ENCODE results near the gene AFAP1L1.
"Not testable (repeated sequence)": the region's sequence is repeated elsewhere in the genome, so short reads cannot be mapped to it uniquely, and the experiment has no call there.

AFAP1L1 gene

GRCh38 chr5:149262315-149262714, 9.3 kb upstream of the AFAP1L1 start:
- no peak for DNase-seq

DNA sequence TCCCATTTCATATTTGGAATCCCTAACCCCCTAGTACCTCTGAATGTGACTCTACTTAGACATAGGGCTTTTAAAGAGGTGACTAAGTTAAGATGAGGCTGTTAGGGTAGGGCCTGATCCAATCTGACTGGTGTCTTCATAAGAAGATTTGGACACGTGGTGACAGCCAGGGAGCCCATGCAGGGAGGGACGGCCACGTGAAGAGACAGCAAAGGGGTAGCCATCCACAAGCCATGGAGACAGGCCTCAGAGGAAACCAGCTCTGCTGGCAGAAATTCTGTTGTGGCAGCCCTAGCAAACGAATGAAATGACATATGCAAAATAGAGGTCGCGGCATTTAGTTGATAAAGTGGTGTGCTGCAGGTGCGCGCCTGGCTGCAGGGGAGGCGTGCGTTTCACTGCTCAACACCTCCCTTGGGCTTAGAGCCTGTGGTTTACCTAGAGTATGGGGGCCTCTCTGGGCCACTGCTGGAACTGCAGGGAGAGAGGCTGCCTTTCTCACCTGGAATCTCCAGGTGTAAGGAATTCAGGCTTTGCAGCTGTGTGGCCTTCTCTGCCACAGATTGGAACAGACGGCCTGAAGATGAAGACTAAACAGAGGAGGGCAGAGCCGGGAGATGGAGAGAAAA, 7.1 kb upstream of the AFAP1L1 start:
- DNase-seq = no peak

DNA sequence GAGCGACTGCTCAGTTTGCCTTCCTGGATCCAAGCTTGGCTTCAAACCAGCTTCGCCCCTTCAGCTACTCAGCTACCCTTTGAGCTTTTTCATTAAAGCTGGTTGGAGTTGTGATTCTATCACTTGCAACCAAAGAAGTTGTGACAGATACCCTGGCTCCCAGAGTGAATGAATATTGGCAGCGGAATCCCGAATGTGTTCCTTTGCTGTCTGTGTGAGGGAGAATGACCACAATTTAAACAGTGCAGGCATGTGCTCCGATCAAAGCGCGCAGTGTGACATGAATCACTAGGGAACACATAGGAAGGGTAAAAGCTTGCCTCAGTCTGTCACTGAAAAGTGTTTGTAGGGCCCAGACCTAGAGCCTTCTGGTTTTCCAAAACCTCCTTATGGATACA, 6.6 kb upstream of the AFAP1L1 start:
- DNase-seq = no peak

DNA sequence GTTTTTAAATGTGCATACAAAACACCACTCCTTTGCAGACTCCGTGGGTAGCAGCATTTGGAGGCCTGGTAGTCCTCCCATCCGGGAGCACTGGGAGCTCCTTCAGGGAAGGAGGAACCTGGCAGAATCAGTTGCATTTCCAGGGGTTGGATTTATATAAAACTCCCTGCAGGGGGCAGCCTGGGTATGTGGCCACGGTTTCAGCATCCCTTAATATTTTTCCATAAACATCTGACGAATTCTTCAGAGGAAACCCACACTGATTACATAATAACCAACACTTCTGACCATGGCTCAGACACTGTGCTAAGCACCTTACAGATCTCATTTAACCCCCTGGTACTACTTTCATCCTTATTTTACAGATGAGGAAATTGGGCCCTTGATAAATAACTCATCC, 6.1 kb upstream of the AFAP1L1 start:
- peak; percentile 66 to 76 (median 75) for DNase-seq

DNA sequence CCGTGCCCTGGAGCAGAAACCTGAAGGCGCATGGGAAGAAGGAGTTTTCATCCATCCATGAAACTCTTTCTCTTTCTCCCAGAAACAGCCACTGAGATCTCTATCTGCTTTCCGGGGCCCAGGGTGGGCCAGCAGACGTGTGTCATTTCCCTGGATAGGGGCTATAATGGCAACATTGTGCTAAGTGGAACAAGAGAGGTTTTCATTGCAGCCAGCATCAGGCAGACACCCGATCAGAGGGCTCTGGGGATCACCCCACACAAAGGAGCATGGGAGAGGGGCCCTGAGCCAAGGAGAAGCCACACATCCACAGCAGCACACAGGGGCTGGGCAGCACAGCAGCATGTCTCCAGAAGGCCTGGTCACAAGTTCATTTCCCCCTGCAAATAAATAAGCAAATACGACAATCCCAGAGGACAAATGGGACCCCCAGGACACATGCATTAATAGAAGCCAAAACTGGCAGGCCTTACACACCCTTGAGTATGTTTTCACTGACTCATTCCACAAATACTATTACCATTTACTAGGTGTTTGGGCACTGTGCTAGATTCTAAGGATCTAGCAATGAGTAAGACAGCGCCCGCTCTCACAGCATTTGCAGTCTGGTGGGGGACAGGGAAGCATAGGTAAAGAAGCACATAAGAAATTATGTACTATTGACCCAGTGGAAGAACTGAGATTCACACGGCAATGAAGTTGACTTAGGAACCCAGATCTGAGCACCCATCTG, 4.3 kb upstream of the AFAP1L1 start:
- DNase-seq = no peak

GRCh38 chr5:149268928-149269557, 2.6 kb upstream of the AFAP1L1 start:
- peak; percentile 63 to 87 (median 82) for DNase-seq

DNA sequence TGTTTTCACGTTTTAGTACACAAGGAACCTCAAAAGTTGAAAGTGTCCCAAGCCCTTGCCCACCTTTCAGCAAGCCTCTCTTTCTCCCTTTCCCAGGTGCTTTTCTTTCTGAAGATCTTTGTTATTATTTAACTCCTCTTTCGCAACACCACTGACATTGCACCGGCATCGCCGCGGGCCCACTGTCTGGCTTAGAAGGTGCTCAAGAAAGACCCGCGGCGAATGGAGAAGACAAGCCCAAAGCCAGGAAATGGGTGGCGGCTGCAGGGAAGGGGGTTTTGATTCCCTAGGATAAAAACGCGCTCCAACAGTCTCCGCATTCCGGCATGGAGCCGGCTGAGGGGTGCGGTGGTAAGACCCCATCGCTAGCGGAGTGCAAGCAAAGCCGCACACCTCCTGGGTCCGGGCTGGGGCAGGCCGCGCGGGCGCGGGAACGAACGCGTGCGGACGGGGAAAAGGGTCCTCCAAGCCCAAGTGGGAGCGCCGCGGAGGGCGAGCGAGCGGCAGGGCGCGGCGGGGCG, 404 bp upstream of the AFAP1L1 start:
- DNase-seq = no peak

GRCh38 chr5:149272781-149273180, 1.1 kb downstream of the AFAP1L1 start:
- DNase-seq = not testable (repeated sequence)

GRCh38 chr5:149273237-149273636, 1.6 kb downstream of the AFAP1L1 start:
- no peak for DNase-seq

- DNase-seq = no peak
These were observed 2.3 kb downstream of the AFAP1L1 start for GRCh38 chr5:149273950-149274349.

- DNase-seq = peak; percentile 40 to 57 (median 42)
These were observed 3.3 kb downstream of the AFAP1L1 start for GRCh38 chr5:149274939-149275338.

DNA sequence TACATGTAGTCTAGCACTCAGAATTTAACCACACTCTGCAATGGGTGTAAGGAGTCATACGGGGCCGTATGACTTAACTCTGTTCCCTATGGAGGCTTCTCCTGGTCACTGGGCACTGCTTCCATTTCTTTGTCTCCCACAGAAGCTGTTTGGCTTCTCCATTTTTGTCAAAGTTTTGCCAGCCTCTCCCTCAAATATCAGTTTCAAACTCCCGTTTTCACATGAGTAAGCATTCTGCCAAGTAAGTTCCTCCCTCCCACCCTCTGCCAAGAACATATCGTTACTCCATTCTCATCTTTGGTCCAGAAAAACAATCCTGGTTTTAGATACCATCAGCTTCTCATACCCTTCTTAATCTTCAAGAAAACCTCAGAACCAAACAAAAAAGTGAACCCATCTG, 6.1 kb downstream of the AFAP1L1 start:
- DNase-seq = peak; percentile 45 to 61 (median 47)

DNA sequence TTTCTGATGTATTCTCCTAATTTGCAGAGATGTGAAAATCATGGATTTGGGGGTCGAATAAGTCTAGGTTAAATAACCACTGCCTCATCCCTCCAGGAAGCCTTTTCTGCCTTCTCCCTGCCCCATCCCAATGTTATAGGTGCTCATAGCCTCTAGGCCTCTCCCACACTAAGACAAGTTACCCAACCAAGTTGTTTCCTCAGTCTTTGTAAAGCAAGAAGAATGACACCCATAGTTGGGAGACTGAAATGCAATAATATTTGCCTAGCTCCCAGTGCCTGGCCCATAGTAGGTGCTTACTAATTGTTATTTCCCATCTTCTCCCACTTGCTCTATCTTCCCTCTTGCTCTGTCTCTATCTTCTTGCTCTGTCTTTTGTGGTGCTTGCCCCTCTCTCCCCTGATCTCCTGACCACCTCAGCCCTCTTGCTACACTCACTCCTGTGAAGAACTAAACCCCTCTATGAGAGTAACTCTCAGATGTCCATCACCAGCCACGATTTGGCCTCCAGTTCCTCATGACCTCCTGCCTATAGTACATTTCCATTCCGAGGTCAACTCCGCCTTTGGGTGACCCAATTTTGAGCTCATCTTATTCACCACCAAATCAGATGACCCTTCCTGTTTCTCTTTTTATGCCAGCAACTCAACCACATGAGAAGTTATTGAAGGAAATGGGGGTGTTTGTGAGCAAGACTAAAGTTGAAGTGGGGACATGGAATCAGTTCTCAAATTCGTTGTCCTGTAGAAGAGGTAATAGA, 7.0 kb downstream of the AFAP1L1 start:
- DNase-seq = peak; percentile 81 to 90 (median 87)

DNA sequence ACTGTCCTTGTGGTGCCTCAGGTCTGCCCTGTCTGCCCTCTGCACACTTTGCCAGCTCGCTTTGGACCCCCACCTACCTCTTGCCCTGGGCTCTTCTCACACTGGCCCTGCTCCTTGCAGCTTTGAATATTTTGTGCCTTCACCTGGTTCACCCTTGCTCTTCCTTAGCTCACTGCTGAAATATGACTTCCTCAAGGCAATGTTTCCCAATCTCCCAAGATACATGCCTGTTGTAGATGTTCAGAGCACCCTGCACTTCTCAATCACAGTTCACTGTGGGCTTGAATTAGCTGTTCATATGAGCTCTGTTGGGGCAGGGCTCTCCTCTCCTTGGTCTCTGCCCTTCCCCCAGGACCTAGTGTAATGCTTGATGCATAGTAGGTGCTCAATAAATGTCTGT, 8.0 kb downstream of the AFAP1L1 start:
- peak in 1 of 3 donors; percentile 15 for DNase-seq

DNA sequence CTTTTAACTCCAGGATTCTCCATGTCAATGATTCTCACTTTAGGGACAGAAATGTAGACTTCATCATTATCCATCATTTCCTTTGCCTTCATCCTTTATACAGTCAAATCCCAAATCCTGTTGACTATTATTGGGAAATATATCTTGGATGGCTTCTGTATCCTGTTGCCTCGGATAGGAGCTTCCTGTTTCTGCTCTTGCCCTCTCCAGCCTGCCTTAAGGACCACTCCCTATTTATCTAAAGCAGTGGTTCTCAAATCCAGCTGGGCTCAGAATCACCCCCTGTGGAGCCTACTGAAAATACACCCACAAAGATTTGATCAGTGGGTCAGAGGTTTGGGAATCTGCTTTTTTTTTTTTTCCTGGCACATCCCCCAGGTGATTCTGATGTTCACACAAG, 8.5 kb downstream of the AFAP1L1 start:
- DNase-seq = no peak

- DNase-seq = no peak
These were observed 9.1 kb downstream of the AFAP1L1 start for GRCh38 chr5:149280802-149281201.

DNA sequence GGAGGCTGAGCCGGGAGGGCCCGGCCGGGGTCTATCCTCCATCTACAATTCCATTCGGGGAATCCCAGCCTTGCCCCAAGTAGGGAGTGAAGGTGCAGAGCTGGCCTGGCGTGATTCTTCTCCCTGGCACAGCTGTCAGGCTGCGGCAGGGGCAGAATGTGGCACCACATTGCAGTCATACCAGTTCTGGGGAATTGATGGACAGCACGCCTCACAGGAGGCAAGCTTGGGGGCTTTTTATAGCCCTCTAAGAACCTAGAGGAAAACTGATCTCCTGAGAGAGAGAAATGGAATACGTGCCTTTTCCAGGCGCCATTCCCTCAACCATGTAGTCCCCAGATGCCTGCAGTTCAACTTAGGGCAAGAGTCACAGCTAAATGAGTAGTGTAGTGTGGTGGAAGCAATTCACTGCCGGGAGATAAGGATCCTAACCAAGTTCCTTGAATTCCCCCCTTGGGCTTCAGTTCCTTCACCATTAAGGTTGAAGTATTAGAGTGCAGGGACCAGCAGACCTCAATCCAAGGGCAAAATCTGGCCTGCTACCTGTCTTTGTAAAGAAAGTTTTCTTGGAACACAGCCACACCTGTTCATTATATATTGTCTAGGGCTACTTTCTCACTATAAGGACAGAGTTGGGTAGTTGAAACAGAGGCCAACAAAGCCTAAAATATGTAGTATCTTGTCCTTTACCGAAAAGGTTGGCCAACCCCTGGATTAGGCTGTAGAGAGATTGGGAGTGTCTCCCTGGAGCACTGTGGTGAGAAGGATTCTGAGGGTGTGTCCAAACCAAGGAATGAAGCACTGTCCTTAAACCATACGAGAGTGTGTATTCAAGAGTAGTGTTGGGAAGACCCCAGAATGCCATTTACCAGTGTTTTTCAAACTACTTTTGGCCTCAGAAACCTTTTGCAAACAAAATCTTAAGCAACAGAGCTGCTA, 10.6 kb downstream of the AFAP1L1 start:
- DNase-seq = no peak

- DNase-seq = no peak
These were observed 11.3 kb downstream of the AFAP1L1 start for GRCh38 chr5:149282966-149283332.

DNA sequence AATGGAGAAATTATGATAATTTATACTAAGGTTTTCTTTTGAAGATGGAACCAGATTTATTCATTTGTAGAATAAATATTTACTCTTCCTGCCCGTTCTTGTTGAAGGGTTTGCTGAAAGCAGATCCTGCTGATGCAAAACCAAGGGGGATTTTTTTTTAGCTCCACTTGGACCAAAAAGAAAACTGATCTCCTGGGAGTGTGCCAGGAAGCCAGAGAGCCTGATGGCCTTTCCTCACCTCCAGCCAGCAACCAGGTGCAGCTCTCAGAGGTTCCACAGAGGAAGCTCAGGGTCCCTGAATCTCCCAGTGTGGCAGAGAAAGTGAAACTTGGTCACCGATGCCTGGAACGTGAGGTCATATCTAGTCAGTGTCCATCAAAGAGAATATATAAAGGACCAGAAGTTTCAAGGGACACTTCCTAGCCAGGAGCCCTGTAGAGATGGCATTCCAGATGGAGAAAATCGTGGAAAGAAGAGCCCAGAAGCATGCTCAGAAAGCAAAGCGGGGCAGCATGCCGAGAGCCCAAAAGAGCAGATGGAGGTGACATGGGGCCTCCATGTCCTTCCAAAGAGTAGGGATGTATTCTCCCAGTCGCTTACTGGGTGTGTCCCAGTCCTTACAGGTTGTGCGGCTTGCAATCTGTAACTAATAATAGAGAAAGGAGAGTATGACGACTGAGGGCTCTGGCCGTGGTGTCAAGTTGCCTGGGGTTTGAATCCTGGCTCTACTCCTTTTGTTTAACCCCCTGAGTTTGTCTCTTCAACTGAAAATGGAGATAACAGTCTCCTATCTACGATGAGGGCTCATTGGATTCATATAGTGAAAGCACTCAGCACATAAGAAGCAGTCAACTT, 12.2 kb downstream of the AFAP1L1 start:
- no peak for DNase-seq

DNA sequence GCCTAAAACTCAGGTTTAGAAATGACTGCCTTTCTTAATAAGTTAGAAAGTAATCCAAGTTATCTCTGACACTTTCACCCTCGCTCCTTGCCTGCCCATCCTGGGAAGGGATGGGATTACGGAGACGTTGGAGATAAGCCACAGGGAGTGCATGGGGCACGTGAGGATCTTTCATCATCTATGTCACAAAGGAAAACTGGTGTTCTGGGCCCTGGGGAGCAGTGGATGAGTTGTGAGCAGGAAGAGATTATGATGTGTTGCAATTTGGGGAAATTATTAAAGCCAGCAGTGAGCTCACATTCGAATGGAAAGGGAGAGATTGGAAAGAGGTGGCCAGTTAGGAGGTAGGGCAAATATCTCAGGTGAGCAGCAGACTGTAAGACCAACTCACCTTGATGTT, 12.8 kb downstream of the AFAP1L1 start:
- DNase-seq = peak; percentile 57 to 63 (median 62)

GRCh38 chr5:149285153-149285552, 13.5 kb downstream of the AFAP1L1 start:
- DNase-seq = no peak
